Hepatic stellate cell (primary cell): Measurements from ENCODE around the gene CASP12.
"Not testable (repeated sequence)": the region's sequence is repeated elsewhere in the genome, so short reads cannot be mapped to it uniquely, and the experiment has no call there.

Experiments
- DNase-seq: peaks from one replicate; pipeline ENCODE4 v3.0.0; 2011; ENCODE audit warnings: low spot score

The CASP12 gene

DNA sequence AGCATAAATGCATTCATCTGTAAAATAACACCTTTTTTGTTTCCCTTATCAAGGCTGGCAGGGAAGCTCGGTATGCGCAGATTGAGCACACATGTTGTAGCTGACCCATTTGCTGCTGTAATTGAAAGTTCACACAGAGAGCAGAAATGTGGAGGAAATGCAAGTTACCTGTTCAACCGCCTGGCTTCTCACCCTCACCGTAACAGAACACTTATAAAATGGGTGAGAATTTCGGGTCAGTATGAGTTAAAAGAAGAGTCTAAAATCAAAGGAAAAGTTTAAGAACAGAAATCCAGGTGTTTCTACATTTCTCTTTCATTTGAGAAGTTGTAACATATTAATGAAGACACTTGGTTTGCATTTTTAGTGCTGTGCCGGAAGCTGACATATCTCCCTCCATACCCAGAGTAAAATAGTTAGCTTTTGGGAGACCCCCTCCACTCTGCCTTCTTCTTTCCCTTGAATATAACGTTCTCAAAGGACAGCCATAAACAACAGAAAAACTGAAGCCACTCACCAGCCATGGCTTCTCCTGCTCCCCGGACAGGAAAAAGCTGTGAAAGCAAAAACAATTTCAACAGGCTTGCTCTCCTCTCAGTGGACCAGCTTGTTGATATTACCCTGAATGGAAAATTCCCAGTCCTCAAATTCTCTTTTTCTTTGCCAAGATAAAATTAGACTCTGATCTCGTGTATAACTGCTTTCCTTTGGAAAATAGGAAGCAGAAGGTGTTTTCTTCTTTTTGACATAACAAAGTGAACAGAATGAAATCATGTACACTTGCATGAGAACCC, at the start of gene CASP12:
Gene CASP12, minus strand, starts transcription at position 570 of the 794 bp plus-strand sequence.
- DNase-seq = no peak

DNA sequence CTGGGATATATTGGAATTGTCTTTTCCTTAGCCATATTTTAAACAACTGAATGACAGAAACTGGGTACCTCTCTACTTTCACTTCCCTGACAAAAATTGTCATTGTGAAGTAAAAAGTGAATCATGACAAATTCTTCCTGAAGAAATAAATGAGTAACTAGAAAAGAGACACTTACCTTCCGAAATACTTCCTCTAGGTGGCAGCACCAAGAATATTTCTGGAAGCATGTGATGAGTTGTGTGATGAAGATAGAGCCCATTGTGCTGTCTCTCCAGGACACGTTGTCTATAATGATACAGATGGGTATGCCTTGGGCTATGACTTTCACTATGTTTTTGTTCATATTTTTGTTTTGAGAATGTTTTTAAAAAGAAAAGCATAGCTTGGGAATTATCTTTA, 48.6 kb upstream of the CASP12 start:
- DNase-seq = peak; percentile 4

DNA sequence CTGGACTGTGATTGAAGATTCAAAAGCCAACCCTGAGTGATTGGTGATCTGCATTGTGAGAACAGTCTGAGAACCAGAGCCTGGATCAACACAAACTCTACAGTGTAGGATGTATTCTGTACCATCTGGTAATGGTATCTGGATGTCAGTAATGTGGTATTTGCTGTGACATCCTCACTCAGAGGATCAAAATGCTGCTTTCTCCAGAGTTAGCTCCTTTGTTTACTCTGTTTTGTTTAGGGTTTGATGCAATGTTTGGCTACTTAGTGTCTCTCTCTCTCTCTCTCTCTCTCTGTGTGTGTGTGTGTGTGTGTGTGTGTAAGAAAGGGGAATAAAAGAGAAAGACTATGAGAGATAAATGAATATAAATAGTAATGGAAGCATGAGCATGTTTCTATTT, 45.8 kb upstream of the CASP12 start:
- DNase-seq = no peak

DNA sequence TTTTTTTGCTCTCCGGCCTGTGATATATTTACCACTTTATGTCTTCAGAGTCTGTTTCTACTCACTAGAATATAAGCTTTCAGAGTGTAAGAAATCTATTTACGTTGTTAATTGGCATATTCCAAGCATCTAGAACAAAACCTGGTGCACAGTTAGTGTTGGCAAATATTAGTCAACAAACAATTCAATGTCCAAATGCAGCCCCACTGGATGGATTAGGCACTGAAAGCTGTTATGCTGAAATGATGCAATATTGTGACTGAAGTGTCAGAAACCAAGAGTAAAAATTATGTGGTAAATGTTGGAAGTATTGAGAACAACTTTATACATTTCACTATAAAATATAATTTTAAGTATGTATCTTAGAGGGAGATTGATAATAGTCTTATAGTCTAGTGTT, 45.3 kb upstream of the CASP12 start:
- DNase-seq = no peak

DNA sequence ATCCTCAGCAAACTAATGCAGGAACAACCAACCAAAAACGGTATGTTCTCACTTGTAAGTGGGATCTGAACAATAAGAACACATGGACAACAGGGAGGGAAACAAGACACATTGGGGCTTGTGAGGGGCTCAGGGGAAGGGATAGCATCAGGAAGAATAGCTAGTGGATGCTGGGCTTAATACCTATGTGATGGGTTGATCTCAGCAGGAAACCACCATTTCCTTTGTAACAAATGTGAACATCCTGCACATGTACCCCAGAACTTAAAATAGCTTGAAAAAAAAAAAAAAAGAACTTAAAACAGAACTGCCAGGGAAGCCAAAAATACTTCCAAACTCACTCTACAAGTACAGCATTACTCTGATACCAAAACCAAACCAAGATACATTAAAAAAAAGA, 36.3 kb upstream of the CASP12 start:
- no peak for DNase-seq

DNA sequence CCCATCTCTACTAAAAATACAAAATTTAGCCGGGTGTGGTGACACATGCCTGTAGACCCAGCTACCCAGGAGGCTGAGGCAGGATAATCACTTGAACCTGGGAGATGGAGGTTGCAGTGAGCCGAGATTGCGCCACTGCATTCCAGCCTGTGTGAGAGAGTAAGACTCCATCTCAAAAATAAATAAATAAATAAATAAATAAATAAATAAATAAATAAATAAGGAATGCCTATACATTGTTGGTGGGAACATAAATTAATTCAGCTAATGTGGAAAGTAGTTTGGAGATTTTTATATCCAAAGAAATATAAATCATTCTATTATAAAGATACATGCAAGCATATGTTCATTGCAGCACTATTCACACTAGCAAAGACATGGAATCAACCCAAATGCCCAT, 35.8 kb upstream of the CASP12 start:
- not testable (repeated sequence) for DNase-seq

DNA sequence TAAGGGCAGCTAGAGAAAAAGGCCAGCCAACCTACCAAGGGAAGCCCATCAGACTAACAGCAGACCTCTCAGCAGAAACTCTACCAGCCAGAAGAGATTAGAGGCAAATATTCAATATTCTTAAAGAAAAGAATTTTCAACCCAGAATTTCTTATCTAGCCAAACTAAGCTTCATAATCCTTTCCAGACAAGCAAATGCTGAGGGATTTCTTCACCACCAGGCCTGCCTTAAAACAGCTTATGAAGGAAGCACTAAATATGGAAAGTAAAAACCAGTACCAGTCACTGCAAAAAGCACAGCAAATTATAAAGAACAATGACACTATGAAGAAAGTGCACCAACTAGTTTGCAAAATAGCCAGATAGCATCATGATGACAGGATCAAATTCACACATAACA, 30.6 kb upstream of the CASP12 start:
- DNase-seq = no peak

DNA sequence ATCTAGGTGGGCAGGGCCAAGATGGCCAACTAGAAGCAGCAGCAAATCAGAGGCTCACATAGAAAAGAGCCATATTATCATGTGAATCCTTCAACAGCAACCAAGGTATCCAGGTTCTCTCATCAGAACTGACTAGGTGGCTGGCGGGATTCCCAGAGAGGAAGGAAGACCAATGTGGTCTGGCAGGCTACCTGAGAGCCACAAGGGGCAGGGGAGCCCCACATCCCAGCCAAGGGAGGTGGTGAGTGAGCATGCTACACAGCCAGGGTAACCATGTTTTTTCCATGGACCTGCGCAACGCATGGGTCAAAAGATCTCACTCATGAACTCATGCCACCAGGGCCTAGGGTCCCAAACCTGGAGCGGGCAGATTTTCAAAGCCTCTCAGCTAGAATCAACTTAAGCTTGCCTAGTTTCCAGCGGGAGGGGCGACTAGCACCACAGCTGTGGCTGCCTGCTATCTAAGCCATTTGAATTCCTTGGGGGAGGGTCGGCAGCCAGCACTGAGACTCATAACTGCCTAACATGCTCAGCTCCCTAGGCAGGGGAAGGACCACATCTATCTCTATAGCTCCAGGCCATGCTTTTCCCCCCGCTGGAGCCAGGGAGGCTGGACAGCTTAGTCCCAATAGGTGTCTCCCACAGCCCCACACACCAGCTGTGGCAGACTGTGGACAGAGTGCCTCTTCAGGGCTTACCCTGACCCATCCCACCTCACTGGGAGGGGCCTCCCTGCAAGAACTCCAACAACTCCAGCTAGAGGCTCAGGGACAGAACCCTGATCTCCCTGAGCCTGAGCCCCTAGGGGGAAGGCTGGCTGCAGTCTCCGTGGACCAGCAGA, 28.7 kb upstream of the CASP12 start:
- no peak for DNase-seq

DNA sequence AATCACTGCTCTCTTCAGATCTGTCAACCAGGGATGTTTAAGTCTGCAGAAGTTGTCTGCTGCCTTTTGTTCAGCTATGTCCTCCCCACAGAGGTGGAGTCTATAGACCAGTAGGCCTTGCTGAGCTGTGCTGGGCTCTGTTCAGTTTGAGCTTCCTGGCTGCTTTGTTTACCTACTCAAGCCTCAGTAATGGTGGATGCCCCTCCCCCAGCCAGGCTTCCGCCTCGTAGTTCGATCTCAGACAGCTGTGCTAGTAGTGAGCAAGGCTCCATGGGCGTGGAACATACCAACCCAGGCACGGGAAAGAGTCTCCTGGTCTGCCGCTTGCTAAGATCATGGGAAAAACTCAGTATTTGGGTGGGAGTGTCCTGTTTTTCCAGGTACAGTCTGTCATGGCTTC, 27.6 kb upstream of the CASP12 start:
- no peak for DNase-seq

DNA sequence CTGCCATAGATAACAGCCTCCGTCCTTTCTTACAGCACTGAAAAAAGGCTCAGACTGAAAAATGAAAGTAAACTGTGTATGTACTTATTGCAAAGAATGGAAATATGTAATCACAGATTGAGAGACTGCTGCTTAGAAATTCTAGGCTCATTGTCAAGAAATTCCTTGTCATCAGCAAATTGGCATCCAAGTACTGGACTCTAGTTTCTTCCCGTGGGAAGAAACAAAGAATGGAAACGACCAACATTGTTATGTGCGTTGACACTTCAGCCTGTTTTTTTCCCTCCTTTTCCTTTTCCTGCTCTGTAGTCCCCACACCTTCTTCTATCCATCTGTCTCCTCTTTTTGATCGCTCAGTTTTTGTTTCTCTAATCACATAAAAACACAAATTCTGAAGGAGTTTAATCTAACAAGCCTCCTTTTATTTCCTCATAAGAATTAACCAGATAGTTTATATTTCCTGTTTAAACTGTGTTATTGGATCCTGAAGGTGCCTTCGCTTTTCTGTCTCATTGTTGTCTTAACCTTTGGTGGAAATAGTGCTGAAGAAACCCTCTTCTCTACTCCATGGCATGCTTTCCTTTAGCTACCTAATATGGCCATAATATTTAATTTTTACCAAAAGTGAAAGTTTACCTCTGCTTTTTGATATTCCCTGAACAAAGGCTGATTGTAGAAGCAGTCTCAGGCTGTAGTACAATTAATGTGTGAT, 20.0 kb upstream of the CASP12 start:
- peak; percentile 31 for DNase-seq

DNA sequence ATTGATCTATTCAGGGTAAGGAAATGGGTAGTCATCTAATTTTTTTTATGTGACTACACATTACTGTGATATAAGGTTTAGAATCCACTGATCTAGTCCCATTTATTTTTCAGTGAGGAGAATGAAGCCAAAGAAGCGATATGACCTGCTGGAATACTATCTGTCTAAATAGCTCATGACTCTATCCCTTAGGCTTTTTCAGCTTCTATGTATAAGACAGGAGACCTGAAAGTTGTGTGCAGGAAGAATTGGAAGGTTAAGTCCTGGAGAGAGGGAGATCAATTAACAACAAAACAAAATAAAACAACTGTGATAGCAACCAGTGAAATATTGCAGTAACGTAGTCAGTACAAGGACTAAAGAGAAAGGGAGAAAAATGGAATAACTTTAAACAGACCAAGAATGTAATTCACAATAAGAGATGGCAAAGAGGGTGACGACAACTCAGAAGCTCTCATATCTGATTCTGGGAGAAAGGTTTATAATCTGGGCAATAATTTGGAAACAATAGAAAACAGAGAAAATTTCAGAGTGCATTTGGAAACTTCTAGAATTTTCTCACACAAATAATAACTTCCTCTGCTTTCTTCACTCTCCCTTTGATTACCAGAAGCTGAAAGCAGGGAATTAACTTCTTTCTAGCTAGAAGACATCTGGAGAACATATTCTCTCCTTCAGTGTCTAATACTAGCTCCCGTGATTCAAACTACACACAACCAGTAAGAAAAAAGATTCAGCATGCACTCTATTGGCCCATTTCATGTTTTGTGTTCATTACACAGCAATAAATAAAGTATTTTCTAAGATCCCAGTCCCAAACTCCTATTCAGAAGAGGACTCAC, 19.2 kb upstream of the CASP12 start:
- no peak for DNase-seq

DNA sequence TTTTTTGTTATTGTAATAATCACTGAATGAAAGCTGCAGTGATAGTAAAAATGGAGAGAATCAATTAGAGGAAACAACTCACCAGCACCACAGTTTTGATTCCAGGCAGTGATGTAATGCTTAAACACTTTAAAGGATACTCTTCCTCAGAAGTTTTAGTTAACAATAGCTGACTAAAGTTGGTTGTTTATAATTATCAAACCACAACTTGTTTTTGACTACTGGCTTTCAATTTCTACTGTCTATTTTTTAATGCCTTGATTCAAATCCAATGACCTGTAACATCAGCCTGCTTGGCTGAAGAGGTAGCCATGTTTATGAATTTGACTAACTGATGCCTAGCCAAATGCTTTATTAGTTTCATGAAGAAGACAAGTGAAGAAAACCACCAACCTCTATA, 18.2 kb upstream of the CASP12 start:
- no peak for DNase-seq

DNA sequence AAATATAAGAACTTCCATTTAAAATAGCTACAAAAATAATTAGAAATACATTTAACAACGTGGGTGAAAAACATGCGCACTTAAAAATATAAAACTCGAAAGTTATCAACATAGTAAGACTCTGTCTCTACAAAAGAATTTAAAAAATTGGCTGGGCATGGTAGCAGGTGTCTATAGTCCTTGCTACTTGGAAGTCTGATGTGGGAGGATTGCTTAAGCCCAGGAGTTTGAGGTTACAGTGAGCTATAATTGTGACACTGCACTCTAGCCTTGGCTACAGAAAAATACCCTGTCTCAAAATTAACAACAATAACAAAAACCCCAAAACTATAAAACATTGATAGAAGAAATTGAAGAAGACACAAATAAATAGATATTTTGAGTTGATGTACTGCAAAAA, 13.8 kb upstream of the CASP12 start:
- no peak for DNase-seq

DNA sequence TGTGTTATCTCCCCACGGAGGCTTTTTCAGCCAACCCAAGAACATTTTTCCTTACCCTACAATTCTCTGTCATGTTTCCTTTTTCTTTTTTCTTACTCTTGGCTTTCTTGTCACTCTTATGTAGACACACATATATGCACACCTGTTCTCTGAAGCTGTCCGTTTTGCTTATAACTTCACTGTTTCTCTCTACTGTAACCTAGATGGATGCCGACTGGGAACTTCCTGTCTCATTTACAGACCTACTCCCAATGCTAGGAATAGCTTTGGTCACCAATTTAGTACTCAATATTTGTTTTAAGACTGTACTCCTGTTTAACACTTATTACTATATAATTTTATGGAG, 9.9 kb upstream of the CASP12 start:
- DNase-seq = no peak

DNA sequence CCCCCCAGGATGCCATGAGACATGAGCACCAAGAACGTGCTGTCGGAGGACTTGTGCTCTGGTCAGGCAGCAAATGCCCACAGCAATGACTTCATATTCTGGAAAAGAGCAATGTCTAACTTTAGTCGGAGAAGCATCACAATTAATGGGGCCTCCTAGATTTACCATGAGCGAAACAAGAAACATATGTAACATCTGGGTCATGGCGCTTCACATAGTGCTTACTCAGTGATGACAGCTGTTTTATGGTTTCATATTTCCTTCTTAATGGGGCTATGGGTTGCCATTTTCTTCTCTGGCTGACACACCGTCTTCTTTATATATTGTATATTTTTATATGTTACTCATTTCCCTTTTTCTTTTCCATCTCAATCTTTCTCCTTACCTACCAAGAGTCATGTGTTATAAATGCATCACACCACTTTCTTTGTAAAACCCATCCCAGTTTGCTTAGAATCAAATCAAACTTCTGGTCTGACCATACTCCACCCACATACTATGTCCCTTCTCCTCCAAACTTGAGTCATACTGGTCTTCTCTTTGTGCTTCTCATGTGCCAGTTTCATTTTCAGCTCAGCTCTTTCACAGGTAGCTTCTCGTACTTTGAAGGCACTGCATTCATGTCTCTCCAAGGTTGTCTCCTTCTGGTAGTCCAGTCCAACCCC, 9.4 kb upstream of the CASP12 start:
- DNase-seq = no peak

DNA sequence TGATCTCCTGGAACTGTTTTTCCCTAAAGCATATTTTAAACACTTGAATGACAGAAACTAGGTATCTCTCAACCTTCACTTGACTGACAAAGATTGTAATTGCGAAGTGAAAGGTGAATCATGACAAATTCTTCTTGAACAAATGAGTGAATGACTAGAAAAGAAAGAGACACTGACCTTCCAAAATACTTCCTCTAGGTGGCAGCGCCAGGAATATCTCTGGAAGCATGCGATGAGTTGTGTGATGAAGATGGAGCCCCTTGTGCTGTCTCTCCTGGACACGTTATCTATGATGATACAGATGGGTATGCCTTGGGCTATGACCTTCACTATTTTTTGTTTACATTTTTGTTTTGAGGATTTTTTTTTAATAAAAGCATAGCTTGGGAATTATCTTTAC, 7.0 kb upstream of the CASP12 start:
- no peak for DNase-seq

DNA sequence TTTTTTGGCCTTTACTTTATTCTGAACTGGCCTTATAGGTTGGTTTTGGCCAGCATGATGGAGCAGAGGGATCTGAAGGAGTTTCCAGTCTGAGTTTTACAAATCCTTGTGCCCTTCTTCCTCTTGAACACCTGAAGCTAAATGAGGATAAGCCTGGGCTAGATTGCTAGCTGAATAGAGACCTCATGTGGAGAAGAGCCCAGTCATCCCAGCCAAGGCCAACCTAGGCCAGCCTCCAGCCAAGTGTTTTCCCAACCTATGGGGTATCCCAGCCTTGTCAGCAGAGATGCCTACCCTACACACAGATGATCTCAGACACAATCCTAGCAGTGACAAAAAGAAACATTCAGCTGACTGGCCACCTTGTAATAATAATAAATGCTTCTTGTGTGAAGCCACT, 966 bp upstream of the CASP12 start:
- no peak for DNase-seq

DNA sequence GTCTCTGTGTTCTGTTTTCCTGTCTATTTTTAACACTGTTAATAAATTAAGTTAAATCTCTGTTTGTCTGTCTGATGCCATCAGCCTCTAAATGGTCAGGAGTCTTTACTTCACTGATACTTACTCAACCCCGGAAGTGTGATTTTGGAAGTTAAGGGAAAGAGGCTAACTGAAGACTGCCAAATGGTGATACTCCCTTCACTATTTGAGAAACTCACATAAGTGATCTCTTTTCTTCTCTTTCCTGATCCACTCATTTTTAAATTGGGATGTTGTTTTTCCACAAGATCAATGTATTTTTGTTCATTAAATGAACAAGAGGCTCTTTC, 389 bp upstream of the CASP12 start:
- DNase-seq = no peak

DNA sequence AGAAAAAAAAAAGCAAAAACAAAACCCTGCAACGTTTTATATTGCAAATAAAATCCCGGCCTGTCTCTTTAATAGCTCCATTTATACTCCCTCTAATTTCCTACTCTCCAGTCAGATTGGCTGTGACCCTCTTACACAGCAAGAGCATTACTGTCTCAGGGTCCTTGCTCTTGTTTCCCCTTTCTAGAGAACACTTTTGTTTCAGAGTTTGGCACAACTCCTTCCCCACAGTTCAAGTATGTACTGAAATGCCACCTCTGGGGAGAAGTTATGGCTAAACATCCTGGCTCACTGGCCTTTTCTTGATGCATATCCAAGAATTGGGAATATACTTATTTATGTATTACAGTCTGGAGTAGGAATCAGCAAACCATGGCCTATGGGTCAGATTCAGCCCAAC, 2.6 kb downstream of the CASP12 start:
- DNase-seq = no peak

DNA sequence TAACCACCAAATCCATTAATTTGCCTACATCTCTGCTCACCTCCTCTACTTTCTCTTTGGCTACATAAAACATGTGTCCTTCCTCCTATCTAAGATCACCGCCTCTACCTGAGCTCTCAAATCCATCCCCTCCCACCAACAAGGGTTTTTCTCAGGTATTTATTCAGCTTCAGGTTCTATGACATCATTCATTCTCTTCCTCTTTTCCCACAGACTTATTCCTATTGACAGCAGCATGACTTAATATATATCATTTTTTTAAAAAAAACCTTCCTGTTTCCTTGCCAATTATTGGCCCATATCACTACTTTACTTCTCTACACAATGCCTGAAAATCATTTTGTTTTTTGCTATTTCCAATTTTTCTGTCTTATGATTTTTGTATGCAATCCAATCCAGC, 4.4 kb downstream of the CASP12 start:
- no peak for DNase-seq

DNA sequence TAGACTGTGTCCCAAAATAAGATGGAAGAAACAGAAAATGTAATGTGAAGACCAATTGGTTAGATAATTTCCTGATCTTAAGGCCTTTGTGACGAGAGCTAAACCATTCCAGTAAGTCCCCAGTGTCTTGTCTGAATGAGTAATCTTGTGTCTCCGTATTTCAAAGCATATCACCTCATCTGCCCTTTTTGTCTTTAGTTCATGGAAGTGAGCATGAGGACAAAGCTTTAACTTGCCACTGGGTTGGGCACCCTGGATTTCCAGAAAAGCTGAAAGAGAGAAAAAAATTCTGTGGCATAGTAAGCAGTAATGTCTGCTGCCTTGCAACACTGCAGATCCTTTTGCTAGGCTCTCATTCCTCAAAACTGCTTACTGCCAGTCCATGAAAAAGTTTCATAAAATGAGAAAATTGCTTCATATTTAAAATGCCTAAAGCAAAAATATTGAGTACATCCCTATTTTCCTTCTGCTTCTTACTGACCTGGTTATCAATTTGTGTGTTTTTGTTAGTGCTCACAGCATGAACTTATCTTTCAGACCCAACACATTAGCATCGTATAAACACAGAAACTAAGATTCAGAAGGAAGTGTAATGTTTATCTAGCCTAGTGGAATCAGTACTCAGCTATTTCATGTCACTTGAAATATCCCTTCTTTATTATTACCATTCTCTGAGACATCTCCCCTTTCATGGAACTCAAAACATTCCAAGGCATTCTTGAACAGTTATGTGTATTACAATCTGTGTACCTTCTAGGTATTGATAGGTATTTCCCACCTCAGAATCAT, 5.3 kb downstream of the CASP12 start:
- DNase-seq = no peak
